PC-3 (cell line): ENCODE measurements around the gene RPL27A.

Experiments used
- EZH2 ChIP-seq: fragments of 300-600 bp; sonication (generic); IDR thresholded peaks from one replicate; pipeline ENCODE4 v1.6.1; 2017; ENCODE audit warnings: antibody characterized with exemption, mild to moderate bottlenecking, low read length; ENCODE audit not compliant: unreplicated experiment
- TF ChIP-seq, protein P1 (sequence below): fragments of 300-600 bp; sonication (generic); conservative IDR thresholded peaks from 2 replicates; pipeline ENCODE4 v1.5.1; 2017; ENCODE audit warnings: antibody characterized with exemption, low read depth, mild to moderate bottlenecking, low read length

- TF ChIP-seq, protein P1, sequence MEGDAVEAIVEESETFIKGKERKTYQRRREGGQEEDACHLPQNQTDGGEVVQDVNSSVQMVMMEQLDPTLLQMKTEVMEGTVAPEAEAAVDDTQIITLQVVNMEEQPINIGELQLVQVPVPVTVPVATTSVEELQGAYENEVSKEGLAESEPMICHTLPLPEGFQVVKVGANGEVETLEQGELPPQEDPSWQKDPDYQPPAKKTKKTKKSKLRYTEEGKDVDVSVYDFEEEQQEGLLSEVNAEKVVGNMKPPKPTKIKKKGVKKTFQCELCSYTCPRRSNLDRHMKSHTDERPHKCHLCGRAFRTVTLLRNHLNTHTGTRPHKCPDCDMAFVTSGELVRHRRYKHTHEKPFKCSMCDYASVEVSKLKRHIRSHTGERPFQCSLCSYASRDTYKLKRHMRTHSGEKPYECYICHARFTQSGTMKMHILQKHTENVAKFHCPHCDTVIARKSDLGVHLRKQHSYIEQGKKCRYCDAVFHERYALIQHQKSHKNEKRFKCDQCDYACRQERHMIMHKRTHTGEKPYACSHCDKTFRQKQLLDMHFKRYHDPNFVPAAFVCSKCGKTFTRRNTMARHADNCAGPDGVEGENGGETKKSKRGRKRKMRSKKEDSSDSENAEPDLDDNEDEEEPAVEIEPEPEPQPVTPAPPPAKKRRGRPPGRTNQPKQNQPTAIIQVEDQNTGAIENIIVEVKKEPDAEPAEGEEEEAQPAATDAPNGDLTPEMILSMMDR, result no peak
- no peak for TF ChIP-seq EZH2
Observed at GRCh38 chr11:8693010-8693551, 10.5 kb downstream of the RPL27A start.
